ENCODE measurements around the gene ITGB6.

ITGB6 gene

GRCh38 chr2:160053946-160054345, 146.1 kb downstream of the ITGB6 start:
- DNase-seq = no peak

- no peak for DNase-seq
Observed at GRCh38 chr2:160052531-160052930, 147.5 kb downstream of the ITGB6 start.

- DNase-seq = no peak
Observed at GRCh38 chr2:160051371-160051800, 148.7 kb downstream of the ITGB6 start.

GRCh38 chr2:160050147-160050546, 149.9 kb downstream of the ITGB6 start:
- DNase-seq = no peak

All from amygdala (tissue), 56 donors.